K562 (cell line): Measurements from ENCODE around the gene MED13L. TPM values are rescaled to one million over a fixed set of nuclear protein-coding genes. Genes with fewer than 3 reads are reported as not detected.
A peak's percentile ranks its signal among the peaks of the same experiment; 100 is the strongest.

Source experiments
- ARNT ChIP-seq, 2 experiments: fragments of 450-650 bp; IDR thresholded peaks; 2 replicates each; pipeline ENCODE4 v1.6.1; 2016; ENCODE audit warnings: mild to moderate bottlenecking in 1 of 2
- CREB3L1 ChIP-seq: fragments of 450-650 bp; IDR thresholded peaks from 2 replicates; pipeline ENCODE4 v1.6.1; 2014; ENCODE audit warnings: low read depth, mild to moderate bottlenecking, moderate library complexity, borderline replicate concordance
- DNMT1 ChIP-seq: fragments of 450-650 bp; IDR thresholded peaks from 2 replicates; pipeline ENCODE4 v1.6.1; 2016; ENCODE audit warnings: antibody characterized with exemption, mild to moderate bottlenecking
- EHMT2 ChIP-seq: fragments of 450-650 bp; IDR thresholded peaks from 2 replicates; pipeline ENCODE4 v1.6.1; 2018; ENCODE audit warnings: antibody characterized with exemption
- HDAC8 ChIP-seq: fragments of 450-650 bp; IDR thresholded peaks from 2 replicates; pipeline ENCODE4 v1.6.1; 2016; ENCODE audit warnings: mild to moderate bottlenecking, missing genetic modification characterization, moderate library complexity, missing compliant biosample characterization
- HMBOX1 ChIP-seq: sonication (generic); IDR thresholded peaks from 2 replicates; pipeline ENCODE4 v1.6.1; 2016
- HMGN3 ChIP-seq: IDR thresholded peaks from 2 replicates; pipeline ENCODE4 v1.6.1; 2011; ENCODE audit warnings: borderline replicate concordance, low read depth, mild to moderate bottlenecking, mixed read lengths, low read length; ENCODE audit not compliant: insufficient read length; ENCODE audit errors: extremely low read depth
- NFRKB ChIP-seq: fragments of 450-650 bp; IDR thresholded peaks from 2 replicates; pipeline ENCODE4 v1.6.1; 2016; ENCODE audit warnings: low read depth
- SOX6 ChIP-seq: fragments of 450-650 bp; IDR thresholded peaks from 2 replicates; pipeline ENCODE4 v1.6.1; 2014; ENCODE audit warnings: mild to moderate bottlenecking
- STAG1 ChIP-seq: sonication (generic); formaldehyde crosslinking; IDR thresholded peaks from 2 replicates; pipeline ENCODE4 v1.5.0; 2020; ENCODE audit warnings: missing genetic modification reagents, borderline replicate concordance
- STAT6 ChIP-seq: sonication (generic); formaldehyde crosslinking; IDR thresholded peaks from 2 replicates; pipeline ENCODE4 v1.8.1; 2023; ENCODE audit warnings: mild to moderate bottlenecking, missing genetic modification reagents
- TCF7L2 ChIP-seq: fragments of 150-350 bp; IDR thresholded peaks from 2 replicates; pipeline ENCODE4 v1.6.1; 2016; ENCODE audit warnings: low read depth, mild to moderate bottlenecking, low read length, moderate library complexity
- ZNF146 ChIP-seq: IDR thresholded peaks from one replicate; pipeline ENCODE4 v1.6.1; 2018; ENCODE audit warnings: missing compliant biosample characterization; ENCODE audit not compliant: unreplicated experiment
- polyA plus RNA-seq, 8 experiments: library from polyadenylated mRNA; depleted of rRNA in 4 of 8; stranded (reverse) in 5 of 8; unstranded in 3 of 8; fragments of >200 nt; fragmentation: Nextera tagmentation in 2 of 8; fragmentation: Illumina TruSeq in 1 of 8; extraction: Ambion mirVana in 2 of 8; extraction: Trizol in 1 of 8; gene quantifications; 2 replicates each; pipeline versions ENCODE4 v1.2.1 to v1.2.3, GENCODE V29; 2011 to 2014; ENCODE audit warnings: inconsistent platforms in 1 of 8, missing spikeins in 1 of 8
- total RNA-seq, 7 experiments: library from RNA; depleted of rRNA in 6 of 7; stranded (reverse); fragments of >200 nt in 6 of 7; fragmentation: Illumina TruSeq in 2 of 7; extraction: Trizol in 2 of 7; gene quantifications; 2 replicates each; pipeline versions ENCODE4 v1.2.1 to v1.2.3, GENCODE V29; 2011 to 2021; ENCODE audit warnings: low replicate concordance in 1 of 7
- TF ChIP-seq, protein P1 (sequence below): sonication (generic); formaldehyde crosslinking; IDR thresholded peaks from 2 replicates; pipeline ENCODE4 v1.8.1; 2022; ENCODE audit warnings: missing genetic modification reagents
- TF ChIP-seq, protein P2 (sequence below): IDR thresholded peaks from 2 replicates; pipeline ENCODE4 v1.6.1; 2012; ENCODE audit warnings: low read depth, low read length, improper control_type of control experiment, borderline replicate concordance
- TF ChIP-seq, protein P3 (sequence below): fragments of 450-650 bp; IDR thresholded peaks from 2 replicates; pipeline ENCODE4 v1.6.1; 2016; ENCODE audit warnings: mild to moderate bottlenecking

Gene MED13L
- total and polyA plus RNA-seq, 9 of the 15 experiments (the other 6 are each of a cell fraction or from before 2014, with no cell fraction given): 13.4 to 90.3 (median 36.9) TPM

GRCh38 chr12:116123451-116124258 lies 153.8 kb downstream of the MED13L start (continued):
- TF ChIP-seq, protein P1, sequence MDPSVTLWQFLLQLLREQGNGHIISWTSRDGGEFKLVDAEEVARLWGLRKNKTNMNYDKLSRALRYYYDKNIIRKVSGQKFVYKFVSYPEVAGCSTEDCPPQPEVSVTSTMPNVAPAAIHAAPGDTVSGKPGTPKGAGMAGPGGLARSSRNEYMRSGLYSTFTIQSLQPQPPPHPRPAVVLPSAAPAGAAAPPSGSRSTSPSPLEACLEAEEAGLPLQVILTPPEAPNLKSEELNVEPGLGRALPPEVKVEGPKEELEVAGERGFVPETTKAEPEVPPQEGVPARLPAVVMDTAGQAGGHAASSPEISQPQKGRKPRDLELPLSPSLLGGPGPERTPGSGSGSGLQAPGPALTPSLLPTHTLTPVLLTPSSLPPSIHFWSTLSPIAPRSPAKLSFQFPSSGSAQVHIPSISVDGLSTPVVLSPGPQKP (CRISPR knock-in tag): no peak
- no peak for TF ChIP-seq EHMT2
- TF ChIP-seq NFRKB: peak; percentile 51; the same call in 1 of the 2 replicates
- no peak for TF ChIP-seq STAG1
- TF ChIP-seq DNMT1: no peak
- 0 out of 4 replicates have a peak, but pooled peaks of 1 of the 2 experiments have one; percentile 52 for TF ChIP-seq ARNT (IDR thresholded peaks at IDR 0.05)
- TF ChIP-seq, protein P2, sequence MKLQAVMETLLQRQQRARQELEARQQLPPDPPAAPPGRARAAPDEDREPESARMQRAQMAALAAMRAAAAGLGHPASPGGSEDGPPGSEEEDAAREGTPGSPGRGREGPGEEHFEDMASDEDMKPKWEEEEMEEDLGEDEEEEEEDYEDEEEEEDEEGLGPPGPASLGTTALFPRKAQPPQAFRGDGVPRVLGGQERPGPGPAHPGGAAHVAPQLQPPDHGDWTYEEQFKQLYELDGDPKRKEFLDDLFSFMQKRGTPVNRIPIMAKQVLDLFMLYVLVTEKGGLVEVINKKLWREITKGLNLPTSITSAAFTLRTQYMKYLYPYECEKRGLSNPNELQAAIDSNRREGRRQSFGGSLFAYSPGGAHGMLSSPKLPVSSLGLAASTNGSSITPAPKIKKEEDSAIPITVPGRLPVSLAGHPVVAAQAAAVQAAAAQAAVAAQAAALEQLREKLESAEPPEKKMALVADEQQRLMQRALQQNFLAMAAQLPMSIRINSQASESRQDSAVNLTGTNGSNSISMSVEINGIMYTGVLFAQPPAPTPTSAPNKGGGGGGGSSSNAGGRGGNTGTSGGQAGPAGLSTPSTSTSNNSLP: peak; percentile 30; the same call in 1 of the 2 replicates
- peak; percentile 72 for TF ChIP-seq SOX6
- no peak for TF ChIP-seq ZNF146 (CRISPR knock-in tag)
- TF ChIP-seq HMBOX1: 0 out of 2 replicates have a peak, but pooled peaks have one; percentile 35
- no peak for TF ChIP-seq STAT6 (CRISPR knock-in tag)
- TF ChIP-seq, protein P3, sequence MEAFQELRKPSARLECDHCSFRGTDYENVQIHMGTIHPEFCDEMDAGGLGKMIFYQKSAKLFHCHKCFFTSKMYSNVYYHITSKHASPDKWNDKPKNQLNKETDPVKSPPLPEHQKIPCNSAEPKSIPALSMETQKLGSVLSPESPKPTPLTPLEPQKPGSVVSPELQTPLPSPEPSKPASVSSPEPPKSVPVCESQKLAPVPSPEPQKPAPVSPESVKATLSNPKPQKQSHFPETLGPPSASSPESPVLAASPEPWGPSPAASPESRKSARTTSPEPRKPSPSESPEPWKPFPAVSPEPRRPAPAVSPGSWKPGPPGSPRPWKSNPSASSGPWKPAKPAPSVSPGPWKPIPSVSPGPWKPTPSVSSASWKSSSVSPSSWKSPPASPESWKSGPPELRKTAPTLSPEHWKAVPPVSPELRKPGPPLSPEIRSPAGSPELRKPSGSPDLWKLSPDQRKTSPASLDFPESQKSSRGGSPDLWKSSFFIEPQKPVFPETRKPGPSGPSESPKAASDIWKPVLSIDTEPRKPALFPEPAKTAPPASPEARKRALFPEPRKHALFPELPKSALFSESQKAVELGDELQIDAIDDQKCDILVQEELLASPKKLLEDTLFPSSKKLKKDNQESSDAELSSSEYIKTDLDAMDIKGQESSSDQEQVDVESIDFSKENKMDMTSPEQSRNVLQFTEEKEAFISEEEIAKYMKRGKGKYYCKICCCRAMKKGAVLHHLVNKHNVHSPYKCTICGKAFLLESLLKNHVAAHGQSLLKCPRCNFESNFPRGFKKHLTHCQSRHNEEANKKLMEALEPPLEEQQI: no peak
- peak; percentile 67; the same call in 1 of the 2 replicates for TF ChIP-seq CREB3L1
- no peak for TF ChIP-seq TCF7L2
- no peak for TF ChIP-seq HDAC8 (tag)
- TF ChIP-seq HMGN3: no peak
